Stimulated activated CD8-positive, alpha-beta memory T cell treated with anti-CD3 and anti-CD28 coated beads, Interleukin-12 subunit alpha, Interleukin-12 subunit beta, amount 100 ng/mL, for 24 hours (primary cell): Measurements from ENCODE around the gene UMODL1.

ENCODE experiments used
- DNase-seq: peaks from one replicate; pipeline ENCODE4 v3.0.0-alpha.2; 2020; ENCODE audit errors: extremely low read depth

The UMODL1 gene, protein sequence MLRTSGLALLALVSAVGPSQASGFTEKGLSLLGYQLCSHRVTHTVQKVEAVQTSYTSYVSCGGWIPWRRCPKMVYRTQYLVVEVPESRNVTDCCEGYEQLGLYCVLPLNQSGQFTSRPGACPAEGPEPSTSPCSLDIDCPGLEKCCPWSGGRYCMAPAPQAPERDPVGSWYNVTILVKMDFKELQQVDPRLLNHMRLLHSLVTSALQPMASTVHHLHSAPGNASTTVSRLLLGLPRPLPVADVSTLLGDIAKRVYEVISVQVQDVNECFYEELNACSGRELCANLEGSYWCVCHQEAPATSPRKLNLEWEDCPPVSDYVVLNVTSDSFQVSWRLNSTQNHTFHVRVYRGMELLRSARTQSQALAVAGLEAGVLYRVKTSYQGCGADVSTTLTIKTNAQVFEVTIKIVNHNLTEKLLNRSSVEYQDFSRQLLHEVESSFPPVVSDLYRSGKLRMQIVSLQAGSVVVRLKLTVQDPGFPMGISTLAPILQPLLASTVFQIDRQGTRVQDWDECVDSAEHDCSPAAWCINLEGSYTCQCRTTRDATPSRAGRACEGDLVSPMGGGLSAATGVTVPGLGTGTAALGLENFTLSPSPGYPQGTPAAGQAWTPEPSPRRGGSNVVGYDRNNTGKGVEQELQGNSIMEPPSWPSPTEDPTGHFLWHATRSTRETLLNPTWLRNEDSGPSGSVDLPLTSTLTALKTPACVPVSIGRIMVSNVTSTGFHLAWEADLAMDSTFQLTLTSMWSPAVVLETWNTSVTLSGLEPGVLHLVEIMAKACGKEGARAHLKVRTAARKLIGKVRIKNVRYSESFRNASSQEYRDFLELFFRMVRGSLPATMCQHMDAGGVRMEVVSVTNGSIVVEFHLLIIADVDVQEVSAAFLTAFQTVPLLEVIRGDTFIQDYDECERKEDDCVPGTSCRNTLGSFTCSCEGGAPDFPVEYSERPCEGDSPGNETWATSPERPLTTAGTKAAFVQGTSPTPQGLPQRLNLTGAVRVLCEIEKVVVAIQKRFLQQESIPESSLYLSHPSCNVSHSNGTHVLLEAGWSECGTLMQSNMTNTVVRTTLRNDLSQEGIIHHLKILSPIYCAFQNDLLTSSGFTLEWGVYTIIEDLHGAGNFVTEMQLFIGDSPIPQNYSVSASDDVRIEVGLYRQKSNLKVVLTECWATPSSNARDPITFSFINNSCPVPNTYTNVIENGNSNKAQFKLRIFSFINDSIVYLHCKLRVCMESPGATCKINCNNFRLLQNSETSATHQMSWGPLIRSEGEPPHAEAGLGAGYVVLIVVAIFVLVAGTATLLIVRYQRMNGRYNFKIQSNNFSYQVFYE

DNA sequence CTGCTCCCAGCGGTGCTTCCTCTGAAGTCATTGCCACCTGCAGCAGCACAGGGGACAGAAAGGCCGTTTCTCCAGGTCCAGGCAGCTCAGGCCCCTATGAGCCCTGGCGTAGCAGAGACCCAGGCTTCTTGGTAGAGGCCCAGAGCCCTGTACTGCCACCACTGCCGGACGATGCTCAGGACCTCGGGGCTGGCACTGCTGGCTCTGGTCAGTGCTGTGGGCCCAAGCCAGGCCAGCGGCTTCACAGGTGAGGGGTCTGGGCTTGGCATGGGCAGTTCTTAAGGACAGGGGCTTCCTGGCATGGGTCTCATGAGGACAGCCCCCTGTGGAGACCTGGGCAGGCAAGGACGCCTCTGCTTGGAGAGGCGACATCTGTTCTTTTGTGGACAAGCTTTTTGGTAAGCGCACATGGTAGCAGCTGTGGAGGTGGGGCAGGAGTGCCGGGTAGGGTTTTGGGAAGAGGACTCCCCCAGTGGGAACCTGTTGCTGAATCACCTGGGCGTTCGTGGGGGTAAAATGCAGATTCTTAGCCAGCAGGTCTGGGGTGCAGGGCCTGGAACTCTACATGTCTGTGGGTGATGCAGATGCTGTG lies at the start of gene UMODL1:
Gene UMODL1, plus strand, starts transcription at position 172 of the 592 bp plus-strand sequence. Its CDS starts 0 bp downstream, at position 172.
- no peak for DNase-seq

DNA sequence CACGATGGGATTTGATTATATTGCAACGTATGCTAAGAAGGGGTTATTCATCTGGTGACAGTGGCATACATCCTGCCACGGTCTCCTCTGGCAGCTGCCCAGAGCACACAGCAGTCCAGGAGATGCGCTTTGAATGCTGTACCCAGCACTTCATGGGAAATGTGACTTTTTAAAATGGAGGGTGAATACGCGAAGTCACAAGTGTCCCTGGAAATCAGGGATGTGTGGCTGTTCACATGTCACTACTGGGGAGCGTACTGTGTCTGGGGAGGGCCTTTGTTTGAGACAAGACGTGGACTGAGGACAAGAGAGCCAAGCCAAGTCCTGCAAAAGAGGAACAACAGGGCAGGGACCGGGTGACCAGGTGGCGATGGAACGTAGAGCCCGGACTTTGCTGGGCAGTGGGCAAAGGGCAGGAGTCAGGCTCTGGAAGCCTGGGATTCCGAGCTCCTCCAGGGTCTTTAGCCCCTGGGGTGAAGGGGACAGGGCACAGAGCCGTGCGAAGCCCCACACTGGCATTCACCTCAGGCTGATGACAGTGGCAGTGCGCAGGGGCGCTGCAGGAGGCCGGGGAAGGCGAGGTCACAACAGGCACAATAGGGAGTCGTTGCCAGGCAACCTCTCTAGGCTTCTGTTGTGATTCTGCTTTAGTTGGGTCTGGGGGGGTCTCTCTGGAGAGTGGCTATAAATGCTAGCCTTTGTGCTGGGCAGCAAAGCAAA lies 49.6 kb upstream of the UMODL1 start:
- DNase-seq: no peak

GRCh38 chr21:42022091-42022430 lies 49.1 kb upstream of the UMODL1 start:
- DNase-seq: no peak

- no peak for DNase-seq
Measured at GRCh38 chr21:42022906-42023305, 48.2 kb upstream of the UMODL1 start.

DNA sequence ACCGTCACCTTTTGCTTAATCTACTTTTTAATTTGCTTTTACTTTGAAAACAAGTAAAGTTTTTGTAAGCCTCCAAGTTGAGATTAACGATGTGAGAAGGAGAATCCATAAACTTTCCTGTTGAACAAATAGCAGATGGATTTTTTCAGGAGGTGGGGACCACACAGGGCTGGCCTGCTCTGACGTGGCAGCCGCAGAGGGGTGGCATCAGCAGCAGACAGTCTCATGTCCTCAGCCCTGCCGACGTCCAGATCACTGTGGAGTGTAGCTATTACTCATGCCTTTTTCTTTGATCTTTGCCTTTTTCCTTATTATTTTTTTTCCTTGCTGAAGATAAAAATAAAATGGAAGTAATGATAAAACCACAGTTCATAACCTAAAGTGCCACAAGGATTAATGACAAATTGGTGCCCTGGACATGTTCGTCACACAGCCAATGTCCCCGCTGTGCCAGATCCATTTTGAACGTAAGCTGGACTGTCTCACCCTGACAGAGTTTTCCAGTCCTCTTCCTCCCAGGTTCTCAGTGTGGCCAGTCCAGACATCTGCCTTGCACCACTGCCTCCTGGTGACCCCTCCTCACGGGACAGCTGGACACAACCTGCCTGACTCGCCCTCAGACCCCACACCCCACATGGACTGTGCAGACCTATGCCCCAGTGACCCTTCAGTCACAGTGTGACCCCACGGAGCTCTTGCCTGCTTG lies 45.6 kb upstream of the UMODL1 start:
- DNase-seq: no peak

DNA sequence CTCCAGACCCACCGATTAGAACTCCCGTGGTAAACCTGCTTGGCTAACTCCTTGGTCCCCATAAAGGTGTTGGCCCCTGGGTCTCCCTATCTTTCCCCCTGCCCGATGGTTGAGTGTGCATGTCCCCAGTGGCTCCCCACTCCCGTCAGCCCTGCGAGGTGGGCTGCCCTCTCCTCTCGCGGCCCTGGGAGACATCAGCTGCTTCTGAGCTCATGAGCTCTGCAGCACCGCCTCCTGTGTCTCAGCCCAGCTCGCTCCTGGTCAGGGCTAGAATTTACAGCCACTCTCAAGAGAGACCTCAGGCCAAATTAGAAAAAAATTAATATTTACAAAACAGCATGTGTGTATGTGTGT lies 45.1 kb upstream of the UMODL1 start:
- no peak for DNase-seq

GRCh38 chr21:42027085-42027821 lies 43.9 kb upstream of the UMODL1 start:
- no peak for DNase-seq

DNA sequence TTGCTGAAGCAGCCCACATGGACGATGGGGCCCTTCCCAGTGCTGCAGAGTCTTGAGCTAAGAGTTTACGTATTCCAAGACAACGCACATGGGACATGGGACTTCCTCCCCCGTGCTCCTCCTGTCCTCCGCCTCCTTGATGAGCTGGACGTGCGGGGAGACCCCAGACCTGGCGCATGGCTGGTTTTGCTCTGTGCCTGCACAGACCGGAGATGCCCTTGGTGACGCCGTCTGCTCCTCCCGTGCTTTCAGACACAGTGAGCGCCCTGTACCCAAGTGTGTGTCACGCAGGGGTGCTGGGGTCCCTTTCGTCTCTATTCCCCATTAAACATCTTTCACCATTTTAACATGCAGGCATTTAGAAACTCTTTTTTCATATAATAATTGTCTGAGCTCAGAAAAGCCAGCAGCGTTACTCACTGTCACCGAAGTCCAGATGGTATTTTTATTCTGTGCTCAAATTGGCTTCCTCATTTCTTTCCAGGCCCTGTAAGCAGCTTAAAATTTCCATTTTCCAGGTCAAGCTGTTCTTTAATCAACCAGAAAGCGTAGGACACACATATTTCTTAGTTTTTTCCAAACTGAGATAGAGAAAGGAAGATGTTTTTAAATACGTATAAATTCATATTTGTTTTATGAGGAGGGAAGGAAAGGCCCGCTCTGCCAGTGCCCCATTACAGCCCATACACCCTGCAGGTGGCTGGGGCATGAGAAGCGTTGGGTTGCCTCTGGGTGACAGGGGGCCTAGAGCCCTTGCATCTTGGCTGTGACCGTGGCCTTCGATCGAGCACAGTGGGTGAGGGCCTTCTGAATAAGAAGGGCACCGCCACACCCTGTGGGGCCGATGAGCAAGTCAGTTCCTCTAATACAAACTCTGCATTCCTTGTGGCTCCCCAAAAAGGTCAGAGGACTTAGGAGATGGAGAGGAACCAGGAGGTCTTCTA lies 43.0 kb upstream of the UMODL1 start:
- DNase-seq: no peak

- no peak for DNase-seq
Measured at GRCh38 chr21:42028766-42029425, 42.2 kb upstream of the UMODL1 start.

GRCh38 chr21:42030311-42030710 lies 40.8 kb upstream of the UMODL1 start:
- DNase-seq: no peak

- DNase-seq: no peak
Measured at GRCh38 chr21:42031241-42031640, 39.9 kb upstream of the UMODL1 start.

- DNase-seq: no peak
Measured at GRCh38 chr21:42031816-42032215, 39.3 kb upstream of the UMODL1 start.

DNA sequence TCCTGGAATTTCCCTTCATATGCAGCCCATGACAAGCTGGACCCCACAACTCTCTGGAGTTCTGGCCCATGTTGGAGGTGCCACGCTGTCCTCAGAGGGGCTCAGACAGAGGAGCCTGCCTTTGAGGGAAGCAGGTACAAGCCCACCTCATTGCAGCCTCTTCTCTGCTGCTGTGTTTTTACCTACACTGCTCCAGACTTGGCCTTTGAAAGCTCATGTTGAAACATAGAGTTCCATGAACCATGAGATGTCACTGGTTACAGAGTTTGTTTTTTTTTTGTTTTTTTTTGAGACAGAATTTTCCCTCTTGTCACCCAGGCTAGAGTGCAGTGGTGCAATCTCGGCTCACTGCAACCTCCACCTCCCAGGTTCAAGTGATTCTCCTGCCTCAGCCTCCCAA lies 38.9 kb upstream of the UMODL1 start:
- no peak for DNase-seq

- no peak for DNase-seq
Measured at GRCh38 chr21:42032968-42033367, 38.1 kb upstream of the UMODL1 start.

- DNase-seq: no peak
Measured at GRCh38 chr21:42036313-42036712, 34.8 kb upstream of the UMODL1 start.

GRCh38 chr21:42037516-42037915 lies 33.6 kb upstream of the UMODL1 start:
- no peak for DNase-seq

DNA sequence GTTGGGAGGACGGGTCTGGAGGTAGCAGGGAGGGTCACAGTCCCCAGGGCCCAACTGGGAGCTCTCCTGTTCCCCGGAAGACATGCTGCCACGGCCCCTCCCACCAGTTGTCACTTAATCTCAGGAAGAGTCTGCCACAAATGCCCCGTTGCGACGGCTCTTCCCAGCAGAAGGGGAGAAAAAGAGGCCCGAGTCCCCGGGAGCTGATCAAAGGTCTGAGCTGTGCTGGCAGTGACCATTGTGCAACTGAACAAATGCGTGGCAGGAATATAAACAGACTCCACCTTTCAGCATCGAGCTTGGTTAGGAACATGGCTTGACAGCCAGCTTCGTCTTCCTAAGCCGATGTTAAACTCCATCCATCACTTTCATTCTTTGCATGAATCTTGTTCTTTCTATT lies 33.2 kb upstream of the UMODL1 start:
- DNase-seq: no peak

DNA sequence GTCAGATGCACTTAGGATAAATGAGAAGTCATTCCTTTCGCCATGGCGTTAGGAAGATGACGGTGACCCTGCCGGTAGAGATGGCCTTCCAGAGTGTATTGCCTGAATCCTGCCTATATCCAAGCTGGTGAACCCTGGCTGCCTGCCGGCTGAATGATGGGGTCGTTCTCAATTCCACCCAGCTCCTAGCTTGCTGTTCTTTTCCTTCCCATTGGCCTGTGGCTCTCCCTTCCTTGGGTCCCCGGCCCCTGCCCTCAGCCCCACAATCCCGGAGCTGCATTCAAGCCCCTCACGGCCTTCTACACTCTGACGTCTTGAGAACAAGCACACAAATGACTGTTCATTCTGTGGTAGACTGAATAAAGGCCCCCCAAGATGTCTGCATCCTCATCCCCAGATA lies 32.7 kb upstream of the UMODL1 start:
- no peak for DNase-seq
